Gastrocnemius medialis (tissue), 4 donors: Measurements from ENCODE around the gene B4GALT2. TPM values are rescaled to one million over a fixed set of nuclear protein-coding genes. Genes with fewer than 3 reads are reported as not detected.

Experiments used
- ATAC-seq, 2 donors: fragments of 150-250 bp; one replicate each; pipeline ENCODE4 v1.9.1; 2016
- DNase-seq, 2 donors: peaks; one replicate each; pipeline ENCODE4 v3.0.0-alpha.2; 2019
- H3K27ac ChIP-seq, 4 donors: fragments of 200-600 bp; sonication (generic); 1 replicate in 1 of 4; 2 replicates in 3 of 4; pipeline ENCODE4 v1.5.1; 2016 to 2018; ENCODE audit warnings: mild to moderate bottlenecking in 2 of 4, moderate library complexity in 1 of 4
- H3K27me3 ChIP-seq, 3 donors: fragments of 200-600 bp; sonication (generic) in 2 of 3; 1 replicate in 1 of 3; 2 replicates in 2 of 3; pipeline versions ENCODE4 v1.5.1 to v1.6.0; 2016 to 2019; ENCODE audit warnings: mild to moderate bottlenecking in 1 of 3, moderate library complexity in 1 of 3
- H3K36me3 ChIP-seq, 2 donors: fragments of 200-600 bp; sonication (generic) in 1 of 2; one replicate each; pipeline ENCODE4 v1.5.1; 2017 to 2018
- H3K4me1 ChIP-seq, 2 donors: fragments of 200-600 bp; sonication (generic) in 1 of 2; one replicate each; pipeline ENCODE4 v1.5.1; 2016 to 2017; ENCODE audit warnings: mild to moderate bottlenecking in 2 of 2
- H3K4me3 ChIP-seq, 4 donors: fragments of 200-600 bp; sonication (generic) in 3 of 4; 1 replicate in 1 of 4; 2 replicates in 3 of 4; pipeline ENCODE4 v1.5.1; 2016 to 2019; ENCODE audit warnings: mild to moderate bottlenecking in 2 of 4
- H3K9me3 ChIP-seq, 3 donors: fragments of 200-600 bp; sonication (generic) in 2 of 3; 1 replicate in 1 of 3; 2 replicates in 2 of 3; pipeline ENCODE4 v1.5.1; 2016 to 2019
- CTCF ChIP-seq, 5 experiments: fragments of 450-650 bp in 3 of 5; fragments of 200-600 bp in 2 of 5; sonication (generic) in 2 of 5; IDR thresholded peaks in 4 of 5; conservative IDR thresholded peaks in 1 of 5; 1 replicate in 4 of 5; 2 replicates in 1 of 5; pipeline ENCODE4 v1.5.1; 2016 to 2019; ENCODE audit warnings: antibody characterized with exemption in 5 of 5, mild to moderate bottlenecking in 3 of 5, moderate library complexity in 3 of 5
- POLR2A ChIP-seq, 2 donors: fragments of 450-650 bp; IDR thresholded peaks; one replicate each; pipeline ENCODE4 v1.6.1; 2017; ENCODE audit warnings: antibody characterized with exemption in 2 of 2, mild to moderate bottlenecking in 2 of 2, moderate library complexity in 2 of 2
- in situ Hi-C, 4 donors: fragments of 200-750 bp; cut with MboI; loops; one replicate each; pipeline versions ENCODE4 v1.15.0 to v1.8.0; 2017; ENCODE audit warnings: low sequenced_read_pairs in 4 of 4
- intact Hi-C: fragments of 100-400 bp; cut with DNase I; formaldehyde crosslinking; loops from one replicate; pipeline ENCODE4 v1.15.1; 2023; ENCODE audit warnings: low total_unique reads
- total RNA-seq, 4 donors: library from RNA; depleted of rRNA; stranded (reverse); fragments of >200 nt; gene quantifications; one replicate each; pipeline versions ENCODE4 v1.1.0 to v1.2.3, GENCODE V29; 2016

Gene B4GALT2
- total RNA-seq, 4 donors from 2014 or later, result 63.5 to 97.8 (median 72.1) TPM

- Histone ChIP-seq H3K4me1 (peaks cover 34 to 57% of the 10 kb centered on the region in 2 donors), H3K27ac (peak overlapping the region in 1 of 4 donors; percentile 79), H3K27me3 (no peaks in the 10 kb centered on the region), H3K4me3 (no peak overlapping the region), H3K9me3 (no peaks in the 10 kb centered on the region), H3K36me3 (peaks cover 0 to 31% of the 10 kb centered on the region in 2 donors)
- intact Hi-C loops (loop anchor here (10.0 kb wide), 1 partner anchor 378 kb away; the partner anchor contains the start of gene ERI3), in situ Hi-C loops (no loop called here)
- DNase-seq (no peak), ATAC-seq (no peak)
- no peak for TF ChIP-seq POLR2A (IDR thresholded peaks at IDR 0.05)
- no peak for TF ChIP-seq CTCF (IDR thresholded peaks at IDR 0.05 in 4 of 5, conservative IDR thresholded peaks at IDR 0.05 in 1 of 5)
Observed at GRCh38 chr1:43976890-43977289, 2.1 kb upstream of the B4GALT2 start.

GRCh38 chr1:43977376-43978263 lies 1.4 kb upstream of the B4GALT2 start:
- in situ Hi-C loops, result no loop called here
- H3K4me3 ChIP-seq, result no peak overlapping the region
- H3K27ac ChIP-seq, result peak overlapping the region in 1 of 4 donors; percentile 79
- no peaks in the 10 kb centered on the region for H3K27me3 ChIP-seq
- ATAC-seq, result no peak
- no peaks in the 10 kb centered on the region for H3K9me3 ChIP-seq
- peaks cover 0 to 24% of the 10 kb centered on the region in 2 donors for H3K36me3 ChIP-seq
- intact Hi-C loops, result loop anchor here (10.0 kb wide), 1 partner anchor 377 kb away; the partner anchor contains the start of gene ERI3
- no peak for DNase-seq
- peaks cover 34 to 53% of the 10 kb centered on the region in 2 donors for H3K4me1 ChIP-seq
- TF ChIP-seq CTCF (IDR thresholded peaks at IDR 0.05 in 4 of 5, conservative IDR thresholded peaks at IDR 0.05 in 1 of 5), result no peak
- no peak for TF ChIP-seq POLR2A (IDR thresholded peaks at IDR 0.05)

GRCh38 chr1:43978264-43978550 lies 803 bp upstream of the B4GALT2 start:
- no peak for ATAC-seq
- DNase-seq, result no peak
- in situ Hi-C loops (no loop called here), intact Hi-C loops (loop anchor here (10.0 kb wide), 1 partner anchor 377 kb away; the partner anchor contains the start of gene ERI3)
- Histone ChIP-seq H3K27ac (peak overlapping the region in 1 of 4 donors; percentile 79), H3K4me3 (peak overlapping the region in 1 of 4 donors; percentile 65), H3K4me1 (peaks cover 34 to 47% of the 10 kb centered on the region in 2 donors), H3K9me3 (no peaks in the 10 kb centered on the region), H3K27me3 (no peaks in the 10 kb centered on the region), H3K36me3 (peaks cover 0 to 20% of the 10 kb centered on the region in 2 donors)
- TF ChIP-seq POLR2A (IDR thresholded peaks at IDR 0.05), result no peak
- no peak for TF ChIP-seq CTCF (IDR thresholded peaks at IDR 0.05 in 4 of 5, conservative IDR thresholded peaks at IDR 0.05 in 1 of 5)

- Histone ChIP-seq H3K4me3 (peak overlapping the region; percentile 63 to 92 (median 68)), H3K4me1 (peaks cover 25 to 38% of the 10 kb centered on the region in 2 donors), H3K27ac (peak overlapping the region; percentile 60 to 70 (median 64)), H3K36me3 (peaks cover 0 to 23% of the 10 kb centered on the region in 2 donors), H3K27me3 (no peaks in the 10 kb centered on the region), H3K9me3 (no peaks in the 10 kb centered on the region)
- ATAC-seq (no peak), DNase-seq (no peak)
- intact Hi-C loops, result loop anchor here (10.0 kb wide), 1 partner anchor 376 kb away; the partner anchor contains the start of gene ERI3
- TF ChIP-seq POLR2A (IDR thresholded peaks at IDR 0.05), result no peak
- no peak for TF ChIP-seq CTCF (IDR thresholded peaks at IDR 0.05 in 4 of 5, conservative IDR thresholded peaks at IDR 0.05 in 1 of 5)
- in situ Hi-C loops, result no loop called here
Observed at GRCh38 chr1:43979261-43979527, 184 bp downstream of the B4GALT2 start.
